ENCODE measurements around the gene C2orf76. TPM values are rescaled to one million over a fixed set of nuclear protein-coding genes. Genes with fewer than 3 reads are reported as not detected.

C2orf76 gene
- total and polyA plus RNA-seq, 2 of the 4 experiments (the other 2 are of a cell fraction) = 10.6 to 12.6 TPM

GRCh38 chr2:119352357-119352756, 14.3 kb downstream of the C2orf76 start:
- Histone ChIP-seq H3K36me3 (ENCODE audit: control insufficient read depth, insufficient read depth, low read length) (no peaks in the 10 kb centered on the region), H4K8ac (ENCODE audit: low read depth in 2 of 2, low read length in 2 of 2) (no peak overlapping the region), H3K27me3 (ENCODE audit: control insufficient read depth, insufficient read depth, low read length) (no peaks in the 10 kb centered on the region), H2BK5ac (ENCODE audit: low read depth, low read length, poor library complexity, severe bottlenecking) (no peak overlapping the region), H3K9me1 (ENCODE audit: insufficient read depth, low read length) (peaks cover 2% of the 10 kb centered on the region; the same call in 1 of the 2 replicates), H3K56ac (ENCODE audit: extremely low read depth, insufficient read depth, low read length) (no peak overlapping the region), H3K18ac (ENCODE audit: low read depth, low read length) (no peak overlapping the region), H3K4me3 (ENCODE audit: insufficient read depth, low read depth, low read length) (no peak overlapping the region), H3K14ac (replicated peaks; ENCODE audit: low read depth, low read length) (no peak overlapping the region), H2AFZ (replicated peaks; ENCODE audit: low read length, poor library complexity) (no peak overlapping the region), H2BK20ac (ENCODE audit: low read depth, low read length) (no peak overlapping the region), H3K9ac (ENCODE audit: low read depth, low read length) (no peak overlapping the region), H3K4me2 (ENCODE audit: low read depth, low read length) (no peak overlapping the region), H4K91ac (ENCODE audit: insufficient read depth, low read depth, low read length) (no peak overlapping the region), H3K9me3 (ENCODE audit: control insufficient read depth, insufficient read depth, low read length) (no peaks in the 10 kb centered on the region), H3K79me1 (ENCODE audit: low read depth in 1 of 2, low read length in 2 of 2) (no peaks in the 10 kb centered on the region), H2BK120ac (ENCODE audit: low read depth, low read length) (no peak overlapping the region), H3K4me1 (ENCODE audit: control insufficient read depth, insufficient read depth, low read length) (no peaks in the 10 kb centered on the region), H4K5ac (ENCODE audit: low read depth, low read length) (no peak overlapping the region), H2AK5ac (ENCODE audit: low read depth, low read length) (no peak overlapping the region), H3K4ac (ENCODE audit: low read depth, low read length) (no peak overlapping the region), H4K20me1 (ENCODE audit: insufficient read depth, low read length) (no peaks in the 10 kb centered on the region; the same call in 1 of the 2 replicates), H2AK9ac (replicated peaks; ENCODE audit: low read depth, low read length, poor library complexity) (no peak overlapping the region), H3K27ac (ENCODE audit: insufficient read depth, low read length) (no peak overlapping the region), H3K23ac (ENCODE audit: low read depth, low read length) (no peak overlapping the region), H2BK15ac (ENCODE audit: low read depth, low read length) (no peak overlapping the region)
- dilution Hi-C loops (cut with HindIII; ENCODE audit: low sequenced_read_pairs, unreplicated experiment) (no loop called here), in situ Hi-C loops (cut with MboI; ENCODE audit: low sequenced_read_pairs) (no loop called here), intact Hi-C loops (cut with micrococcal nuclease) (no loop called here)
- DNase-seq = no peak
- ChIA-PET POLR2A (ENCODE audit: unreplicated experiment) (no interaction called here), CTCF (interaction anchor here (0.7 kb wide), 1 partner anchor 513 kb away, joined by 4 read pairs; no protein-coding TSS in a partner anchor)
- no peak for ATAC-seq (ENCODE audit: low read depth)
- no TSS peak for BruUV-seq (replicated peaks)
- TF ChIP-seq USF2 (IDR thresholded peaks at IDR 0.05; ENCODE audit: low read depth, low read length) (no peak), MAZ (IDR thresholded peaks at IDR 0.05; ENCODE audit: borderline replicate concordance, low read depth, low read length) (no peak), RFX5 (IDR thresholded peaks at IDR 0.05; ENCODE audit: low read depth, low read length) (no peak), RCOR1 (IDR thresholded peaks at IDR 0.05; ENCODE audit: insufficient replicate concordance, low read length) (no peak), RAD21 (IDR thresholded peaks at IDR 0.05; ENCODE audit: low read length) (no peak), MXI1 (IDR thresholded peaks at IDR 0.05; ENCODE audit: borderline replicate concordance, low read depth, low read length) (no peak), CEBPB (IDR thresholded peaks at IDR 0.05; ENCODE audit: low read depth, low read length) (no peak), SMC3 (IDR thresholded peaks at IDR 0.05; ENCODE audit: low read depth, low read length) (no peak), POLR2A (IDR thresholded peaks at IDR 0.05; ENCODE audit: low read depth, low read length) (no peak), MAFK (IDR thresholded peaks at IDR 0.05; ENCODE audit: low read depth, low read length) (no peak), FOS (IDR thresholded peaks at IDR 0.05; ENCODE audit: low read depth, low read length) (no peak), NFE2L2 (IDR thresholded peaks at IDR 0.05; ENCODE audit: low read depth, low read length) (no peak), CTCF (conservative IDR thresholded peaks at IDR 0.05; ENCODE audit: low read depth, low read length) (no peak), BHLHE40 (IDR thresholded peaks at IDR 0.05; ENCODE audit: low read depth, low read length) (no peak), CHD1 (IDR thresholded peaks at IDR 0.05; ENCODE audit: low read depth, low read length) (no peak), ELK1 (IDR thresholded peaks at IDR 0.05; ENCODE audit: borderline replicate concordance, low read depth, low read length) (no peak)
